GM12873 (cell line): ENCODE measurements around the gene CLEC20A.

Experiments used
- CTCF ChIP-seq: IDR thresholded peaks from 2 replicates; pipeline ENCODE4 v1.5.1; 2012; ENCODE audit warnings: low read depth, mild to moderate bottlenecking, moderate library complexity, low read length, control low read depth; ENCODE audit not compliant: insufficient read depth; ENCODE audit errors: missing control alignments

CLEC20A gene

GRCh38 chr1:178540204-178540603 is 43.4 kb upstream of the CLEC20A start:
- TF ChIP-seq CTCF: no peak

GRCh38 chr1:178539291-178539690 is 42.5 kb upstream of the CLEC20A start:
- no peak for TF ChIP-seq CTCF

GRCh38 chr1:178538192-178538916 is 41.6 kb upstream of the CLEC20A start:
- TF ChIP-seq CTCF: no peak

GRCh38 chr1:178537382-178538090 is 40.8 kb upstream of the CLEC20A start:
- TF ChIP-seq CTCF: no peak

GRCh38 chr1:178536844-178537371 is 40.1 kb upstream of the CLEC20A start:
- no peak for TF ChIP-seq CTCF

- no peak for TF ChIP-seq CTCF
Observed at GRCh38 chr1:178536329-178536728, 39.6 kb upstream of the CLEC20A start.

- no peak for TF ChIP-seq CTCF
Observed at GRCh38 chr1:178534137-178534868, 37.5 kb upstream of the CLEC20A start.
